RWPE2 (cell line): Measurements from ENCODE around the gene KCNB1.

Source experiments
- ATAC-seq: fragments of 200-7000 bp; cut with Tn5 transposase; 3 replicates; pipeline ENCODE4 v1.9.1; 2021; ENCODE audit warnings: low read depth
- DNase-seq: peaks from one replicate; pipeline ENCODE4 v3.0.0-alpha.2; 2020; ENCODE audit warnings: low spot score
- H3K27ac ChIP-seq: fragments of 450-650 bp; 2 replicates; pipeline ENCODE4 v1.5.1; 2017; ENCODE audit warnings: mild to moderate bottlenecking; ENCODE audit not compliant: poor library complexity, severe bottlenecking
- H3K27me3 ChIP-seq: fragments of 250-450 bp; sonication (Bioruptor Pico); 2 replicates; pipeline ENCODE4 v1.5.1; 2021; ENCODE audit warnings: mild to moderate bottlenecking, moderate library complexity; ENCODE audit not compliant: insufficient read depth, poor library complexity, severe bottlenecking
- H3K36me3 ChIP-seq: fragments of 250-450 bp; sonication (Bioruptor Pico); 2 replicates; pipeline ENCODE4 v1.5.1; 2020; ENCODE audit warnings: low read depth, mild to moderate bottlenecking, moderate library complexity
- H3K4me1 ChIP-seq: fragments of 250-450 bp; sonication (Bioruptor Pico); 2 replicates; pipeline ENCODE4 v1.5.1; 2021; ENCODE audit warnings: mild to moderate bottlenecking, moderate library complexity; ENCODE audit not compliant: insufficient read depth, poor library complexity, severe bottlenecking
- H3K4me3 ChIP-seq: fragments of 250-450 bp; sonication (Bioruptor Pico); 2 replicates; pipeline ENCODE4 v1.5.1; 2021; ENCODE audit warnings: mild to moderate bottlenecking, moderate library complexity; ENCODE audit not compliant: severe bottlenecking
- H3K9me3 ChIP-seq: fragments of 250-450 bp; sonication (Bioruptor Pico); 2 replicates; pipeline ENCODE4 v1.5.1; 2021; ENCODE audit warnings: mild to moderate bottlenecking, moderate library complexity; ENCODE audit not compliant: severe bottlenecking
- CTCF ChIP-seq: fragments of 450-650 bp; IDR thresholded peaks from one replicate; pipeline ENCODE4 v1.5.1; 2017; ENCODE audit warnings: mild to moderate bottlenecking, moderate library complexity; ENCODE audit not compliant: poor library complexity, severe bottlenecking

The KCNB1 gene

GRCh38 chr20:49403911-49404310 is 78.6 kb downstream of the KCNB1 start:
- H3K4me1 ChIP-seq = no peaks in the 10 kb centered on the region
- no peak for ATAC-seq
- H3K36me3 ChIP-seq = no peaks in the 10 kb centered on the region
- peaks cover 8% of the 10 kb centered on the region for H3K9me3 ChIP-seq
- H3K27ac ChIP-seq = no peak overlapping the region
- no peak for TF ChIP-seq CTCF
- H3K27me3 ChIP-seq = no peaks in the 10 kb centered on the region
- H3K4me3 ChIP-seq = no peak overlapping the region
- DNase-seq = peak; percentile 53

GRCh38 chr20:49403012-49403411 is 79.5 kb downstream of the KCNB1 start:
- Histone ChIP-seq H3K4me1 (no peaks in the 10 kb centered on the region), H3K4me3 (no peak overlapping the region), H3K27ac (no peak overlapping the region), H3K9me3 (peaks cover 8% of the 10 kb centered on the region), H3K36me3 (no peaks in the 10 kb centered on the region), H3K27me3 (no peaks in the 10 kb centered on the region)
- DNase-seq = peak; percentile 37
- no peak for TF ChIP-seq CTCF
- no peak for ATAC-seq

DNA sequence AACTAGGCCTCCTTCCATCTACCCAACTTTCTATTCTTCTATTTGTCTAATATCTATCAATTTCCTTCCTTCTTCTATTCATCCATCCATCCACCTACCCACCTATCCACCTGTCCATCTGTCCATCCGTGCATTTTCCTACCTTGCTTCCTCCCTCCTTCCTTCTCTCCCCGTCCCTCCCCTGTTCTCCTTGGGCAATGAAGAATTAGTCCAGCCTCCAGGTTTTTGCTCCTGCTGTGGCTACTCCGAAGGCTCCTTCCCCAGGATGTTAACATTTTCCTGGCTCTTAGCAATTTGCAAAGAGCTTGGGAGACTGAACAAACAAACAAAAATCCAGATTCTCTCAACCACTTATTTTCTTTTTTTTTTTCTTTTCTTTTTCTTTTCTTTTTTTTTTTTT is 81.6 kb downstream of the KCNB1 start:
- Histone ChIP-seq H3K4me1 (peaks cover 6% of the 10 kb centered on the region), H3K27me3 (no peaks in the 10 kb centered on the region), H3K27ac (no peak overlapping the region), H3K9me3 (peaks cover 8% of the 10 kb centered on the region), H3K36me3 (no peaks in the 10 kb centered on the region), H3K4me3 (no peak overlapping the region)
- DNase-seq = no peak
- no peak for ATAC-seq
- no peak for TF ChIP-seq CTCF

GRCh38 chr20:49400410-49400809 is 82.1 kb downstream of the KCNB1 start:
- Histone ChIP-seq H3K9me3 (peaks cover 8% of the 10 kb centered on the region), H3K4me3 (no peak overlapping the region), H3K36me3 (no peaks in the 10 kb centered on the region), H3K4me1 (peaks cover 6% of the 10 kb centered on the region), H3K27me3 (no peaks in the 10 kb centered on the region), H3K27ac (no peak overlapping the region)
- TF ChIP-seq CTCF = no peak
- ATAC-seq (no peak), DNase-seq (peak; percentile 63)

DNA sequence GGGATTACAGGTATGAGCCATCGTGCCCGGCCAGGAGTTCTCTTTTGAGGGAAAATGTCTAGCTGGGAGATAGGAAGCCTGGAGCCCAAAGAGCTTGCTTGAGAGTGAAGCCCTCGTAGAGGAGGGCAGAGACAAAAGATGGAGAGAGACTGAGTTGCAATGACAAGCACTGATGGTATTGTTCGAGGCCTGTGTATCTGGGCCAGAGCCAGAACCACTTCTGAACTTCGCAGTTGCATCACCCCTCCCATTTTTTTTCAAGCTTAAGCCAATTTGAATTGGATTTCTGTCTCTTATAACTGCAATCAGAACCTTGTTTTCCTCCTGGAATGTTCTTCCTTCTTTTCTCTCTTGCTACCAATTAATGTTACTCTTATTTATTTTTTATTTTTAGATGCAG is 83.1 kb downstream of the KCNB1 start:
- no peak overlapping the region for H3K27ac ChIP-seq
- ATAC-seq = no peak
- peak; percentile 60 for DNase-seq
- H3K36me3 ChIP-seq = no peaks in the 10 kb centered on the region
- TF ChIP-seq CTCF = no peak
- no peaks in the 10 kb centered on the region for H3K27me3 ChIP-seq
- peaks cover 8% of the 10 kb centered on the region for H3K9me3 ChIP-seq
- H3K4me3 ChIP-seq = no peak overlapping the region
- H3K4me1 ChIP-seq = peaks cover 6% of the 10 kb centered on the region
